Measurements from ENCODE around the gene KIF15.

Gene KIF15

GRCh38 chr3:44885618-44886017, 124.0 kb downstream of the KIF15 start:
- DNase-seq: no peak

GRCh38 chr3:44886561-44886960, 125.0 kb downstream of the KIF15 start:
- DNase-seq: no peak

GRCh38 chr3:44887101-44887500, 125.5 kb downstream of the KIF15 start:
- no peak for DNase-seq

GRCh38 chr3:44890258-44890657, 128.7 kb downstream of the KIF15 start:
- no peak for DNase-seq

- DNase-seq: no peak
Observed at GRCh38 chr3:44890852-44891251, 129.3 kb downstream of the KIF15 start.

- no peak for DNase-seq
Observed at GRCh38 chr3:44892689-44893088, 131.1 kb downstream of the KIF15 start.

- DNase-seq: no peak
Observed at GRCh38 chr3:44893097-44893496, 131.5 kb downstream of the KIF15 start.

- no peak for DNase-seq
Observed at GRCh38 chr3:44894485-44894884, 132.9 kb downstream of the KIF15 start.

GRCh38 chr3:44896440-44896839, 134.8 kb downstream of the KIF15 start:
- DNase-seq: no peak

- DNase-seq: no peak
Observed at GRCh38 chr3:44899683-44900367, 138.2 kb downstream of the KIF15 start.

- no peak for DNase-seq
Observed at GRCh38 chr3:44902628-44903027, 141.0 kb downstream of the KIF15 start.
